ENCODE results near the gene TECRL. TPM values are rescaled to one million over a fixed set of nuclear protein-coding genes. Genes with fewer than 3 reads are reported as not detected.
A peak's percentile ranks its signal among the peaks of the same experiment; 100 is the strongest.

The TECRL gene
- total and polyA plus RNA-seq, 10 donors: 0.06 TPM; not detected in 9

DNA sequence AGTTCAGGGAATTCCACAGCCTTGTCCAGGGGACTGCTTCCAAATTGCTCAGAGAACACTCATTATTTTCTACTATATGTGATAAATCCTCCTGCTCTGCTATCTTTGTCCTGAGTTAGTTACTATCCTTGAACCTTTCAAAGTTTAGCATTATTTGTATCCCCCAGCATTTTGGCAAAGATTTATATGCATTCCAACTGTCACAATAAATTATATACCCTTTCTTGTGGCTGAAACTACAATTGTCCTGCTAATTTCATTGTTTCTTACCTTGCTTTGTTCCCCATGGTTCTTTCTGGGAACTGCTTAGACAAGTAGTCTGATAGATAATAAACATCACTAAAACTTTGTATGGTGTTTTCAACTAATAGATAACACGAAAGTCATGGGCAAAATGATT, 40.5 kb downstream of the TECRL start:
- no peaks in the 10 kb centered on the region for H3K36me3 ChIP-seq
- H3K4me1 ChIP-seq: no peaks in the 10 kb centered on the region

DNA sequence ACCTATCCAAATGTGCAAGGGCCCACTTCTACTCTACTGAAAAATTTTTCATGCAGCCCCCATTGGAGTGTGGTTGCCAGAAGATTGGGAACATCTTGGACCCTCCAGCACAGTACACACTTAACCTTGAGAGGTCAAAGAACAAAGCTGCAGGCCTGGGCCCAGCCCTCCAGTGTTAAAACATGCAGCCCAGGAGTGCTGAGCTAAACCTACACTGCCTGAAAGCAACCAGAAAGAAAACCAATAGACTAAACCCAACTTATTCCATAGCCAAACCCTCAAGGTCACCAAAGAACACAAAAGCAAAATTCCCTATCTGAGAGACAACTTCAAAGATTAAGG, 47.9 kb downstream of the TECRL start:
- Histone ChIP-seq H3K27me3 (replicated peaks in 1 of 7) (no peaks in the 10 kb centered on the region), H3K36me3 (no peaks in the 10 kb centered on the region), H3K4me1 (no peaks in the 10 kb centered on the region), H3K27ac (no peak overlapping the region), H3K9me3 (peaks cover 0 to 22% (median 13%) of the 10 kb centered on the region in 8 donors), H3K4me3 (no peak overlapping the region)
- intact Hi-C loops (cut with DNase I; ENCODE audit: low total_unique reads): no loop called here
- no peak for TF ChIP-seq POLR2AphosphoS5 (IDR thresholded peaks at IDR 0.05)
- TF ChIP-seq POLR2A (IDR thresholded peaks at IDR 0.05): no peak
- TF ChIP-seq, protein P1, sequence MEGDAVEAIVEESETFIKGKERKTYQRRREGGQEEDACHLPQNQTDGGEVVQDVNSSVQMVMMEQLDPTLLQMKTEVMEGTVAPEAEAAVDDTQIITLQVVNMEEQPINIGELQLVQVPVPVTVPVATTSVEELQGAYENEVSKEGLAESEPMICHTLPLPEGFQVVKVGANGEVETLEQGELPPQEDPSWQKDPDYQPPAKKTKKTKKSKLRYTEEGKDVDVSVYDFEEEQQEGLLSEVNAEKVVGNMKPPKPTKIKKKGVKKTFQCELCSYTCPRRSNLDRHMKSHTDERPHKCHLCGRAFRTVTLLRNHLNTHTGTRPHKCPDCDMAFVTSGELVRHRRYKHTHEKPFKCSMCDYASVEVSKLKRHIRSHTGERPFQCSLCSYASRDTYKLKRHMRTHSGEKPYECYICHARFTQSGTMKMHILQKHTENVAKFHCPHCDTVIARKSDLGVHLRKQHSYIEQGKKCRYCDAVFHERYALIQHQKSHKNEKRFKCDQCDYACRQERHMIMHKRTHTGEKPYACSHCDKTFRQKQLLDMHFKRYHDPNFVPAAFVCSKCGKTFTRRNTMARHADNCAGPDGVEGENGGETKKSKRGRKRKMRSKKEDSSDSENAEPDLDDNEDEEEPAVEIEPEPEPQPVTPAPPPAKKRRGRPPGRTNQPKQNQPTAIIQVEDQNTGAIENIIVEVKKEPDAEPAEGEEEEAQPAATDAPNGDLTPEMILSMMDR (IDR thresholded peaks at IDR 0.05 in 8 of 11, conservative IDR thresholded peaks at IDR 0.05 in 3 of 11): no peak
- no peak for DNase-seq

More for the DNA sequence above, 40.5 kb downstream of the TECRL start:
- Histone ChIP-seq H3K27ac (no peak overlapping the region), H3K4me3 (no peak overlapping the region), H3K9me3 (peaks cover 0 to 15% (median 7%) of the 10 kb centered on the region in 8 donors), H3K27me3 (replicated peaks in 1 of 7) (no peaks in the 10 kb centered on the region)
- intact Hi-C loops (cut with DNase I; ENCODE audit: low total_unique reads): no loop called here
- DNase-seq: no peak
- 43 to 59% (median 52%) methylated on average over 1 of the region's 1 CpG for WGBS, 5 donors
- TF ChIP-seq POLR2A (IDR thresholded peaks at IDR 0.05) (no peak), POLR2AphosphoS5 (IDR thresholded peaks at IDR 0.05) (no peak)
- TF ChIP-seq, protein P1 (IDR thresholded peaks at IDR 0.05 in 8 of 11, conservative IDR thresholded peaks at IDR 0.05 in 3 of 11): no peak

DNA sequence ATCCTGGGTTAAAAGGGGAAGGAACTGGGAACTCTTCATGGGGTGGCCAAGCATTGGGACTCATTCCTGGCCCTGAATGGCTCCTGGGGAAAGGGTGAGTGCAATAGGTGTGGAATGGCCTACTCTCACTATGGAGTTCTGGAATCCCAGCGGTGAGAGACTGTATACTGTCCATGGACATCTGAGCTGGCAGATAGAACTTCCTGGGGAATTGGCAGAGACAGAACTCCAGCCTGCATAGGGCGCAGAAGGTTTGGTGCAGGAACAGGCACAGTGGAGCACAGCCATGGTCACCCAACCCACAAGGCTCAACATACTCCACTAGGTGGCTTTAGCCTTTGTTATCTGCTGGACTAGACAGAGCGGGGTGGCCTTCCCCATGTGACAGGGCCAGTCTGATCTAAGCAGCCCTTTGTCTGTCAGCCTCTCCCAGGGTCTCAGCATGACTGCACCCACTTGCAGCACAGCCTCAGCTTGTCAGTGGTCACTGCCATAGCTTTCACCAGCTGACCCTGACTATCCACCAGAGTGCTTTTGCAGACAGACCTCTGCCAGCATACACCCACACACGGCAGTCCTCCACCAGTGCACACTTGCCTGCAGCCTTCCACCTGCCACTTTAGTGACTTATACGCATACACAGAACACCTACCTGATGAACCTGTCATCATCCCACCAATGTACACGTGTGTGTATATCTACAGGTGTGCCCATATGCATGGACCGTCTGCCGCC, 48.4 kb downstream of the TECRL start:
- no peak for TF ChIP-seq POLR2AphosphoS5 (IDR thresholded peaks at IDR 0.05)
- TF ChIP-seq, protein P1 (IDR thresholded peaks at IDR 0.05 in 8 of 11, conservative IDR thresholded peaks at IDR 0.05 in 3 of 11): no peak
- TF ChIP-seq POLR2A (IDR thresholded peaks at IDR 0.05): no peak
- 86 to 93% (median 88%) methylated on average over 8 of the region's 8 CpGs for WGBS, 5 donors

DNA sequence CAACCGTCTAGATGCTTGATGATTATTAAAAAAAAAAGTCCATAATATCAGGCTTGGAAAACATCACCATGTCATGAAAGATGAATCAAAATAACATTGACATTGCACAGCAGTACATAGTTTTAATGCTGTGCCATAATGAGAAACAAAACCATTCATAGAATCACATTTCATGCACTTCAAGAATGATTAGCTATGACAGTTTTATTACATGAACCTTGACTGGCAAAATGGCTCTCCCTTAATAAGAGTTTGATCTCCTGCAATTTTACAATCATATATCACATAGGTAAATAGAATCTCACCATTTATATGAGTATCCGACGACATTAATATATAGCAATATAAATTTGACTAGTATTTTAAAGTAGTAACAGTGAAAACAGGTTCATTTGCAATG, 49.8 kb downstream of the TECRL start:
- H3K9me3 ChIP-seq: peaks cover 0 to 20% (median 11%) of the 10 kb centered on the region in 8 donors
- no peaks in the 10 kb centered on the region for H3K36me3 ChIP-seq
- no peak for DNase-seq
- no peak overlapping the region for H3K4me3 ChIP-seq
- H3K4me1 ChIP-seq: no peaks in the 10 kb centered on the region
- H3K27ac ChIP-seq: no peak overlapping the region
- intact Hi-C loops (cut with DNase I; ENCODE audit: low total_unique reads): no loop called here
- TF ChIP-seq, protein P1 (IDR thresholded peaks at IDR 0.05 in 8 of 11, conservative IDR thresholded peaks at IDR 0.05 in 3 of 11): no peak
- TF ChIP-seq POLR2A (IDR thresholded peaks at IDR 0.05): no peak
- TF ChIP-seq POLR2AphosphoS5 (IDR thresholded peaks at IDR 0.05): no peak
- no peaks in the 10 kb centered on the region for H3K27me3 ChIP-seq (replicated peaks in 1 of 7)
- WGBS, 5 donors: 75 to 90% (median 87%) methylated on average over 3 of the region's 3 CpGs

More for the DNA sequence above, 48.4 kb downstream of the TECRL start:
- H3K27me3 ChIP-seq (replicated peaks in 1 of 7): no peaks in the 10 kb centered on the region
- no peaks in the 10 kb centered on the region for H3K36me3 ChIP-seq
- intact Hi-C loops (cut with DNase I; ENCODE audit: low total_unique reads): no loop called here
- no peak overlapping the region for H3K4me3 ChIP-seq
- peaks cover 0 to 20% (median 13%) of the 10 kb centered on the region in 8 donors for H3K9me3 ChIP-seq
- no peaks in the 10 kb centered on the region for H3K4me1 ChIP-seq
- peak; percentile 45 for DNase-seq
- no peak overlapping the region for H3K27ac ChIP-seq

Measured in spleen (tissue), 11 donors.